Mammary microvascular endothelial cell (primary cell): ENCODE measurements around the gene TET3. TPM values are rescaled to one million over a fixed set of nuclear protein-coding genes. Genes with fewer than 3 reads are reported as not detected.

Source experiments
- total RNA-seq: library from RNA; depleted of rRNA; stranded (reverse); fragments of >200 nt; gene quantifications from 2 replicates; pipeline ENCODE4 v1.2.3, GENCODE V29; 2015

Gene TET3
- total RNA-seq: 2.9 and 3.3 TPM in 2 replicates

GRCh38 chr2:73984203-73984921 lies at the start of gene TET3:
Gene TET3, plus strand, starts transcription at chr2:73984910. Its CDS starts 1,494 bp downstream, at chr2:73986404.

Other genes with a start within 250 kb of the TET3 start
- gene TPRKB, start 247.6 kb upstream of the TET3 start, total RNA-seq: 53.7 and 63.0 TPM in 2 replicates
- gene DUSP11, start 204.8 kb upstream of the TET3 start, total RNA-seq: 31.3 and 31.7 TPM in 2 replicates
- gene C2orf78, start 200.7 kb upstream of the TET3 start, total RNA-seq: not detected in 2 replicates
- gene STAMBP, start 155.9 kb upstream of the TET3 start, total RNA-seq: 23.2 and 25.0 TPM in 2 replicates
- gene ACTG2, start 91.9 kb upstream of the TET3 start, total RNA-seq: 0.25 TPM in 1 of 2 replicates, not detected in the other
- gene DGUOK, start 58.0 kb upstream of the TET3 start, total RNA-seq: 55.4 and 62.4 TPM in 2 replicates
- 130 and 138 TPM in 2 replicates for gene BOLA3, start 163.0 kb downstream of the TET3 start, total RNA-seq
- 110 and 112 TPM in 2 replicates for gene MOB1A, start 194.0 kb downstream of the TET3 start, total RNA-seq
- gene MTHFD2, start 213.7 kb downstream of the TET3 start, total RNA-seq: 57.7 and 61.6 TPM in 2 replicates